CD4-positive, alpha-beta T cell (primary cell): Measurements from ENCODE around the gene BLTP3A. TPM values are rescaled to one million over a fixed set of nuclear protein-coding genes. Genes with fewer than 3 reads are reported as not detected.
"Not testable (repeated sequence)": the region's sequence is repeated elsewhere in the genome, so short reads cannot be mapped to it uniquely, and the experiment has no call there.

Source experiments
- ATAC-seq: fragments of 200-7000 bp; cut with Tn5 transposase; one replicate; pipeline ENCODE4 v1.10.0; 2022; ENCODE audit warnings: mild to moderate bottlenecking; ENCODE audit not compliant: poor library complexity
- CTCF ChIA-PET: fragments of 350-600 bp; sonication (Branson Sonifier 250); formaldehyde crosslinking; loops from one replicate; lab custom pipeline; 2021; ENCODE audit warnings: antibody characterized with exemption, inconsistent platforms; lab: Charles Lee
- POLR2A ChIA-PET: fragments of 350-600 bp; sonication (Branson Sonifier 250); formaldehyde crosslinking; loops from one replicate; lab custom pipeline; 2021; ENCODE audit warnings: antibody characterized with exemption, inconsistent platforms; lab: Charles Lee
- DNase-seq, 14 experiments: peaks; one replicate each; pipeline ENCODE4 v3.0.0-alpha.2; 2013 to 2020; ENCODE audit warnings: mixed read lengths in 2 of 14
- H3K27ac ChIP-seq, 2 donors: one replicate each; pipeline versions ENCODE4 v1.5.1 to v1.7.0; 2013; ENCODE audit warnings: low read length in 2 of 2, low read depth in 1 of 2, mild to moderate bottlenecking in 1 of 2
- H3K27me3 ChIP-seq, 2 experiments: 1 replicate in 1 of 2; 2 replicates in 1 of 2; pipeline versions ENCODE4 v1.6.1 to v1.7.0; 2013; ENCODE audit warnings: low read length in 2 of 2, control low read depth in 1 of 2, mild to moderate bottlenecking in 1 of 2, moderate library complexity in 1 of 2; ENCODE audit not compliant: insufficient read depth in 2 of 2, control insufficient read depth in 1 of 2
- H3K36me3 ChIP-seq: one replicate; pipeline ENCODE4 v1.6.1; 2013; ENCODE audit warnings: low read length, control low read depth; ENCODE audit not compliant: insufficient read depth
- H3K4me1 ChIP-seq: one replicate; pipeline ENCODE4 v1.6.1; 2013; ENCODE audit warnings: low read length, control low read depth; ENCODE audit not compliant: insufficient read depth
- H3K4me3 ChIP-seq: one replicate; pipeline ENCODE4 v1.5.1; 2013; ENCODE audit warnings: mild to moderate bottlenecking, low read length, moderate library complexity
- H3K9me3 ChIP-seq, 2 experiments: 1 replicate in 1 of 2; 2 replicates in 1 of 2; pipeline versions ENCODE4 v1.6.1 to v1.7.0; 2013; ENCODE audit warnings: low read length in 2 of 2, mild to moderate bottlenecking in 2 of 2, control low read depth in 1 of 2, moderate library complexity in 1 of 2; ENCODE audit not compliant: control insufficient read depth in 1 of 2, insufficient read depth in 1 of 2
- H3K27ac Mint-ChIP-seq: one replicate; pipeline ENCODE4 v1.8.0; 2020; ENCODE audit warnings: mixed read lengths
- H3K27me3 Mint-ChIP-seq: one replicate; pipeline ENCODE4 v1.8.0; 2021; ENCODE audit warnings: mixed read lengths
- H3K36me3 Mint-ChIP-seq: one replicate; pipeline ENCODE4 v1.8.0; 2021; ENCODE audit warnings: low read depth, mixed read lengths
- H3K4me1 Mint-ChIP-seq: one replicate; pipeline ENCODE4 v1.8.0; 2021; ENCODE audit warnings: low read depth, mixed read lengths
- H3K4me3 Mint-ChIP-seq: one replicate; pipeline ENCODE4 v1.8.0; 2020; ENCODE audit warnings: mild to moderate bottlenecking, mixed read lengths
- H3K9me3 Mint-ChIP-seq: one replicate; pipeline ENCODE4 v1.8.0; 2020; ENCODE audit warnings: mixed read lengths
- CTCF ChIP-seq: fragments of 200-600 bp; IDR thresholded peaks from one replicate; pipeline ENCODE4 v1.8.0; 2022; ENCODE audit warnings: antibody characterized with exemption, mild to moderate bottlenecking
- intact Hi-C, 2 experiments: fragments of 100-400 bp; cut with DNase I in 1 of 2; cut with micrococcal nuclease in 1 of 2; formaldehyde crosslinking; loops; one replicate each; pipeline versions ENCODE4 v1.15.1 to v1.9.0; 2023 to 2025; cut with DNase I, micrococcal nuclease
- total RNA-seq, 174 experiments: library from RNA in 2 of 174; stranded (reverse) in 2 of 174; gene quantifications; one replicate each; pipeline ENCODE4 v1.2.3 and lab custom pipeline; 2021 to 2026

The BLTP3A gene
- total RNA-seq, 2 experiments from 2014 or later = 7.6 to 8.1 TPM

- Mint-ChIP-seq H3K36me3 (peaks cover 86% of the 10 kb centered on the region), H3K9me3 (no peaks in the 10 kb centered on the region), H3K4me3 (no peak overlapping the region), H3K4me1 (peaks cover 17% of the 10 kb centered on the region), H3K27ac (no peak overlapping the region), H3K27me3 (no peaks in the 10 kb centered on the region)
- DNase-seq (no peak), ATAC-seq (no peak)
- Histone ChIP-seq H3K36me3 (peaks cover 61% of the 10 kb centered on the region), H3K9me3 (no peaks in the 10 kb centered on the region), H3K4me1 (peaks cover 4% of the 10 kb centered on the region), H3K27ac (no peak overlapping the region), H3K4me3 (no peak overlapping the region), H3K27me3 (no peaks in the 10 kb centered on the region)
- intact Hi-C loops = no loop called here
- ChIA-PET CTCF (no interaction called here), POLR2A (no interaction called here)
- no peak for TF ChIP-seq CTCF
Measured at GRCh38 chr6:34773916-34774315, 18.0 kb upstream of the BLTP3A start.

- no peak overlapping the region for H3K27ac ChIP-seq
- POLR2A ChIA-PET = no interaction called here
- DNase-seq (no peak), ATAC-seq (no peak)
- H3K36me3 ChIP-seq = peaks cover 55% of the 10 kb centered on the region
- peaks cover 4% of the 10 kb centered on the region for H3K4me1 ChIP-seq
- no peak overlapping the region for H3K27ac Mint-ChIP-seq
- CTCF ChIA-PET = no interaction called here
- H3K9me3 Mint-ChIP-seq = no peaks in the 10 kb centered on the region
- H3K4me3 Mint-ChIP-seq = no peak overlapping the region
- intact Hi-C loops = no loop called here
- no peak for TF ChIP-seq CTCF
- peaks cover 77% of the 10 kb centered on the region for H3K36me3 Mint-ChIP-seq
- no peaks in the 10 kb centered on the region for H3K9me3 ChIP-seq
- H3K4me1 Mint-ChIP-seq = peaks cover 17% of the 10 kb centered on the region
- H3K27me3 ChIP-seq = no peaks in the 10 kb centered on the region
- no peaks in the 10 kb centered on the region for H3K27me3 Mint-ChIP-seq
- H3K4me3 ChIP-seq = no peak overlapping the region
Measured at GRCh38 chr6:34774967-34775366, 16.9 kb upstream of the BLTP3A start.

GRCh38 chr6:34785375-34785774, 6.5 kb upstream of the BLTP3A start:
- H3K27me3 ChIP-seq, POLR2A ChIA-PET, H3K36me3 Mint-ChIP-seq, H3K36me3 ChIP-seq, DNase-seq, intact Hi-C loops, ATAC-seq, H3K4me1 Mint-ChIP-seq, H3K4me3 Mint-ChIP-seq, H3K9me3 Mint-ChIP-seq, H3K4me3 ChIP-seq, H3K27ac ChIP-seq, H3K9me3 ChIP-seq, H3K27ac Mint-ChIP-seq, CTCF ChIA-PET, H3K27me3 Mint-ChIP-seq, H3K4me1 ChIP-seq: not testable (repeated sequence)

GRCh38 chr6:34787152-34787551, 4.7 kb upstream of the BLTP3A start:
- POLR2A ChIA-PET, H3K36me3 Mint-ChIP-seq: not testable (repeated sequence)

More at GRCh38 chr6:34787152-34787551, 4.7 kb upstream of the BLTP3A start:
- ATAC-seq, CTCF ChIA-PET, H3K4me3 Mint-ChIP-seq, H3K36me3 ChIP-seq, H3K4me3 ChIP-seq, intact Hi-C loops, H3K27ac ChIP-seq, H3K27me3 ChIP-seq, H3K27ac Mint-ChIP-seq, H3K27me3 Mint-ChIP-seq, H3K9me3 Mint-ChIP-seq, DNase-seq, H3K9me3 ChIP-seq: not testable (repeated sequence)
- H3K4me1 ChIP-seq = peaks cover 11% of the 10 kb centered on the region
- peaks cover 12% of the 10 kb centered on the region for H3K4me1 Mint-ChIP-seq
